HepG2 (cell line): Measurements from ENCODE around the gene ARHGAP4. TPM values are rescaled to one million over a fixed set of nuclear protein-coding genes. Genes with fewer than 3 reads are reported as not detected.

Experiments
- EP300 ChIP-seq, 3 experiments: sonication (generic) in 1 of 3; formaldehyde crosslinking in 1 of 3; IDR thresholded peaks; 2 replicates each; pipeline versions ENCODE4 v1.5.1 to v1.6.1; 2011 to 2020; ENCODE audit warnings: low read depth in 2 of 3, low read length in 2 of 3, borderline replicate concordance in 1 of 3, improper control_type of control experiment in 1 of 3, mild to moderate bottlenecking in 1 of 3, missing genetic modification reagents in 1 of 3, moderate library complexity in 1 of 3
- FOXC1 ChIP-seq: sonication (generic); formaldehyde crosslinking; IDR thresholded peaks from 2 replicates; pipeline ENCODE4 v1.8.0; 2022; ENCODE audit warnings: mild to moderate bottlenecking, missing genetic modification reagents, borderline replicate concordance
- MED8 ChIP-seq: sonication (generic); formaldehyde crosslinking; IDR thresholded peaks from 2 replicates; pipeline ENCODE4 v1.8.1; 2023; ENCODE audit warnings: mild to moderate bottlenecking, missing genetic modification reagents; ENCODE audit not compliant: insufficient replicate concordance
- NONO ChIP-seq, 2 experiments: fragments of 450-650 bp in 1 of 2; sonication (generic) in 1 of 2; formaldehyde crosslinking in 1 of 2; IDR thresholded peaks in 1 of 2; conservative IDR thresholded peaks in 1 of 2; 2 replicates each; pipeline versions ENCODE4 v1.6.1 to v1.8.0; 2017 to 2022; ENCODE audit warnings: mild to moderate bottlenecking in 1 of 2, missing genetic modification reagents in 1 of 2, moderate library complexity in 1 of 2
- NR2F1 ChIP-seq, 2 experiments: fragments of 450-650 bp in 1 of 2; formaldehyde crosslinking in 1 of 2; IDR thresholded peaks; 2 replicates each; pipeline versions ENCODE4 v1.5.0 to v1.6.1; 2016 to 2020; ENCODE audit warnings: mild to moderate bottlenecking in 1 of 2, missing compliant biosample characterization in 1 of 2, missing genetic modification reagents in 1 of 2, moderate library complexity in 1 of 2
- RARA ChIP-seq: IDR thresholded peaks from 2 replicates; pipeline ENCODE4 v1.6.1; 2016; ENCODE audit warnings: missing genetic modification reagents, missing compliant biosample characterization
- SP140L ChIP-seq: sonication (generic); formaldehyde crosslinking; IDR thresholded peaks from 2 replicates; pipeline ENCODE4 v1.4.0; 2020; ENCODE audit warnings: missing genetic modification reagents, borderline replicate concordance
- ZBTB38 ChIP-seq: sonication (generic); formaldehyde crosslinking; IDR thresholded peaks from 2 replicates; pipeline ENCODE4 v1.5.1; 2020; ENCODE audit warnings: mild to moderate bottlenecking, missing genetic modification reagents
- ZFX ChIP-seq: sonication (generic); formaldehyde crosslinking; IDR thresholded peaks from 2 replicates; pipeline ENCODE4 v1.4.0; 2020; ENCODE audit warnings: mild to moderate bottlenecking, low read depth, missing genetic modification reagents, moderate library complexity
- ZNF136 ChIP-seq: sonication (generic); formaldehyde crosslinking; IDR thresholded peaks from 2 replicates; pipeline ENCODE4 v1.8.1; 2022; ENCODE audit warnings: low read depth, mild to moderate bottlenecking, moderate library complexity, missing genetic modification reagents
- ZNF317 ChIP-seq: sonication (generic); formaldehyde crosslinking; IDR thresholded peaks from 2 replicates; pipeline ENCODE4 v1.5.0; 2020; ENCODE audit warnings: mild to moderate bottlenecking, missing genetic modification reagents
- ZNF550 ChIP-seq: sonication (generic); formaldehyde crosslinking; IDR thresholded peaks from 2 replicates; pipeline ENCODE4 v1.4.0; 2020; ENCODE audit warnings: mild to moderate bottlenecking, missing genetic modification reagents, borderline replicate concordance
- ZNF619 ChIP-seq: sonication (generic); formaldehyde crosslinking; IDR thresholded peaks from 2 replicates; pipeline ENCODE4 v1.4.0; 2020; ENCODE audit warnings: mild to moderate bottlenecking, missing genetic modification reagents
- ZNF746 ChIP-seq: sonication (generic); formaldehyde crosslinking; IDR thresholded peaks from 2 replicates; pipeline ENCODE4 v1.8.0; 2022; ENCODE audit warnings: mild to moderate bottlenecking, missing genetic modification reagents
- polyA plus RNA-seq, 8 experiments: library from polyadenylated mRNA; depleted of rRNA in 3 of 8; stranded (reverse) in 7 of 8; unstranded in 1 of 8; fragments of >200 nt; fragmentation: Illumina TruSeq in 4 of 8; extraction: Trizol in 4 of 8; gene quantifications; 2 replicates each; pipeline versions ENCODE4 v1.2.1 to v1.2.3, GENCODE V29; 2011 to 2016; ENCODE audit warnings: low read depth in 4 of 8, missing spikeins in 1 of 8, mixed read lengths in 1 of 8; ENCODE audit not compliant: insufficient read depth in 1 of 8
- total RNA-seq, 5 experiments: library from RNA; depleted of rRNA; stranded (reverse); fragments of >200 nt; fragmentation: Illumina TruSeq; extraction: Trizol; gene quantifications; 2 replicates each; pipeline ENCODE4 v1.2.3, GENCODE V29; 2016; ENCODE audit warnings: low read depth in 1 of 5
- TF ChIP-seq, protein P1 (sequence below): sonication (generic); formaldehyde crosslinking; IDR thresholded peaks from 2 replicates; pipeline ENCODE4 v1.4.0; 2020; ENCODE audit warnings: missing genetic modification reagents, borderline replicate concordance
- TF ChIP-seq, protein P2 (sequence below), 2 experiments: sonication (generic) in 1 of 2; formaldehyde crosslinking in 1 of 2; IDR thresholded peaks; 2 replicates each; pipeline versions ENCODE4 v1.5.1 to v1.6.1; 2011 to 2020; ENCODE audit warnings: borderline replicate concordance in 1 of 2, low read depth in 1 of 2, low read length in 1 of 2, mild to moderate bottlenecking in 1 of 2, missing genetic modification reagents in 1 of 2, moderate library complexity in 1 of 2
- TF ChIP-seq, protein P3 (sequence below), 2 experiments: IDR thresholded peaks; 2 replicates each; pipeline ENCODE4 v1.6.1; 2011 to 2012; ENCODE audit warnings: low read length in 2 of 2, borderline replicate concordance in 1 of 2, low read depth in 1 of 2, mild to moderate bottlenecking in 1 of 2, moderate library complexity in 1 of 2

ARHGAP4 gene
- total and polyA plus RNA-seq, 2 of the 13 experiments (the other 11 are each of a cell fraction or from before 2014, with no cell fraction given) = 0.57 to 0.64 TPM

DNA sequence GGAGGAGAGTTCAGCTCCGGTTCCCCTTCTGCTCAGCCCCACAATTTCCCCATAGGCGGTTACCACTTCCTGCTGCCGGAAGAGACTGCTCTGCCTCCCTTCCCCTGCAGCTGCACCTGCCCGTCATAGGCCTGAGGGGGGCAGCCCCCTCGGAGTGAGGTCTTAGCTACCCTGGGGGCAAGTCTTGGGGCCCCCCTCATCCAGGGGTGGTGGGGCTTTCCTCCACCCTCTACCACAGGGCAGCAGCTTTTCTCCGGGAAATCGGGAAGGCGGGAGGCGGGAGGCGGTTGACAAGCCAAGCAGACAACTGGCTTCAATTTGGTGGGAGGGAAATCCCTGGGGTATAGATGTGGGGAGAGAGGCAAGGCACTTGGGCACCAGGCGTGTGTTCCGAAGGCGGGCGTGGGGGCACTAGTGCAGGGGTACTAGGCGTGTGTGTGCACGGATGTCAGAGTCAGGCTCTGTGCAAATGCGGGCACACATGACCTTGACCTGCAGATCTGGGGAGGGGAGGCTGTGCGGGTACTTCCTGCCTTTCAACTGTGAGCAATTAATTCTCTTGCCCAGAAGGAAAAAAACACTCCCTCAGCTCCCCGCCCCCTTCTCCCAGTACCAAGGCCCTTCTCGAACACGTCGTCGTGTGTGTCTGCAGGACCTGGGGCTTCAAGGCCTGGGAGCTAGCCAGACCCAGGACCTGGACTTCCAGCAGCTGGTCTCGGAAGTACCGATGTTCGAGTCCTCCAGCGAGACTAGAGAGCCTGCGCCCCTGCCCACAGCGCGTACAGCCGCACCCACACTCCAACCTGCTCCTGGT lies 1.0 kb upstream of the ARHGAP4 start (continued):
- TF ChIP-seq NR2F1 (CRISPR knock-in tag; IDR thresholded peaks at IDR 0.05) (peak in 1 of 2 experiments; percentile 46; a peak in 3 of 4 replicates), ZNF317 (CRISPR knock-in tag) (no peak), ZNF136 (CRISPR knock-in tag) (no peak), MED8 (CRISPR knock-in tag) (no peak), ZBTB38 (CRISPR knock-in tag) (0 out of 2 replicates have a peak, but pooled peaks have one; percentile 18), ZNF746 (peak; percentile 30; the same call in 1 of the 2 replicates), ZNF550 (CRISPR knock-in tag) (no peak), ZNF619 (CRISPR knock-in tag) (no peak), FOXC1 (CRISPR knock-in tag) (no peak), NONO (IDR thresholded peaks at IDR 0.05) (no peak), NONO (CRISPR knock-in tag; conservative IDR thresholded peaks at IDR 0.05) (0 out of 2 replicates have a peak, but pooled peaks have one; percentile 16), SP140L (CRISPR knock-in tag) (no peak), RARA (CRISPR knock-in tag) (peak; percentile 86), EP300 (IDR thresholded peaks at IDR 0.05; ENCODE audit: low read depth in 2 of 2, low read length in 2 of 2) (peak in 1 of 2 experiments; percentile 52; a peak in 2 of 4 replicates), EP300 (CRISPR knock-in tag; IDR thresholded peaks at IDR 0.05; ENCODE audit: borderline replicate concordance) (no peak; the same call in 1 of the 2 replicates), ZFX (0 out of 2 replicates have a peak, but pooled peaks have one; percentile 40)
- TF ChIP-seq, protein P1, sequence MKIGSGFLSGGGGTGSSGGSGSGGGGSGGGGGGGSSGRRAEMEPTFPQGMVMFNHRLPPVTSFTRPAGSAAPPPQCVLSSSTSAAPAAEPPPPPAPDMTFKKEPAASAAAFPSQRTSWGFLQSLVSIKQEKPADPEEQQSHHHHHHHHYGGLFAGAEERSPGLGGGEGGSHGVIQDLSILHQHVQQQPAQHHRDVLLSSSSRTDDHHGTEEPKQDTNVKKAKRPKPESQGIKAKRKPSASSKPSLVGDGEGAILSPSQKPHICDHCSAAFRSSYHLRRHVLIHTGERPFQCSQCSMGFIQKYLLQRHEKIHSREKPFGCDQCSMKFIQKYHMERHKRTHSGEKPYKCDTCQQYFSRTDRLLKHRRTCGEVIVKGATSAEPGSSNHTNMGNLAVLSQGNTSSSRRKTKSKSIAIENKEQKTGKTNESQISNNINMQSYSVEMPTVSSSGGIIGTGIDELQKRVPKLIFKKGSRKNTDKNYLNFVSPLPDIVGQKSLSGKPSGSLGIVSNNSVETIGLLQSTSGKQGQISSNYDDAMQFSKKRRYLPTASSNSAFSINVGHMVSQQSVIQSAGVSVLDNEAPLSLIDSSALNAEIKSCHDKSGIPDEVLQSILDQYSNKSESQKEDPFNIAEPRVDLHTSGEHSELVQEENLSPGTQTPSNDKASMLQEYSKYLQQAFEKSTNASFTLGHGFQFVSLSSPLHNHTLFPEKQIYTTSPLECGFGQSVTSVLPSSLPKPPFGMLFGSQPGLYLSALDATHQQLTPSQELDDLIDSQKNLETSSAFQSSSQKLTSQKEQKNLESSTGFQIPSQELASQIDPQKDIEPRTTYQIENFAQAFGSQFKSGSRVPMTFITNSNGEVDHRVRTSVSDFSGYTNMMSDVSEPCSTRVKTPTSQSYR (CRISPR knock-in tag) = peak; percentile 40; the same call in 1 of the 2 replicates
- TF ChIP-seq, protein P2, sequence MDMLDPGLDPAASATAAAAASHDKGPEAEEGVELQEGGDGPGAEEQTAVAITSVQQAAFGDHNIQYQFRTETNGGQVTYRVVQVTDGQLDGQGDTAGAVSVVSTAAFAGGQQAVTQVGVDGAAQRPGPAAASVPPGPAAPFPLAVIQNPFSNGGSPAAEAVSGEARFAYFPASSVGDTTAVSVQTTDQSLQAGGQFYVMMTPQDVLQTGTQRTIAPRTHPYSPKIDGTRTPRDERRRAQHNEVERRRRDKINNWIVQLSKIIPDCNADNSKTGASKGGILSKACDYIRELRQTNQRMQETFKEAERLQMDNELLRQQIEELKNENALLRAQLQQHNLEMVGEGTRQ (IDR thresholded peaks at IDR 0.05; ENCODE audit: low read depth, low read length) = no peak
- TF ChIP-seq, protein P2 (CRISPR knock-in tag; IDR thresholded peaks at IDR 0.05; ENCODE audit: borderline replicate concordance) = no peak
- TF ChIP-seq, protein P3, sequence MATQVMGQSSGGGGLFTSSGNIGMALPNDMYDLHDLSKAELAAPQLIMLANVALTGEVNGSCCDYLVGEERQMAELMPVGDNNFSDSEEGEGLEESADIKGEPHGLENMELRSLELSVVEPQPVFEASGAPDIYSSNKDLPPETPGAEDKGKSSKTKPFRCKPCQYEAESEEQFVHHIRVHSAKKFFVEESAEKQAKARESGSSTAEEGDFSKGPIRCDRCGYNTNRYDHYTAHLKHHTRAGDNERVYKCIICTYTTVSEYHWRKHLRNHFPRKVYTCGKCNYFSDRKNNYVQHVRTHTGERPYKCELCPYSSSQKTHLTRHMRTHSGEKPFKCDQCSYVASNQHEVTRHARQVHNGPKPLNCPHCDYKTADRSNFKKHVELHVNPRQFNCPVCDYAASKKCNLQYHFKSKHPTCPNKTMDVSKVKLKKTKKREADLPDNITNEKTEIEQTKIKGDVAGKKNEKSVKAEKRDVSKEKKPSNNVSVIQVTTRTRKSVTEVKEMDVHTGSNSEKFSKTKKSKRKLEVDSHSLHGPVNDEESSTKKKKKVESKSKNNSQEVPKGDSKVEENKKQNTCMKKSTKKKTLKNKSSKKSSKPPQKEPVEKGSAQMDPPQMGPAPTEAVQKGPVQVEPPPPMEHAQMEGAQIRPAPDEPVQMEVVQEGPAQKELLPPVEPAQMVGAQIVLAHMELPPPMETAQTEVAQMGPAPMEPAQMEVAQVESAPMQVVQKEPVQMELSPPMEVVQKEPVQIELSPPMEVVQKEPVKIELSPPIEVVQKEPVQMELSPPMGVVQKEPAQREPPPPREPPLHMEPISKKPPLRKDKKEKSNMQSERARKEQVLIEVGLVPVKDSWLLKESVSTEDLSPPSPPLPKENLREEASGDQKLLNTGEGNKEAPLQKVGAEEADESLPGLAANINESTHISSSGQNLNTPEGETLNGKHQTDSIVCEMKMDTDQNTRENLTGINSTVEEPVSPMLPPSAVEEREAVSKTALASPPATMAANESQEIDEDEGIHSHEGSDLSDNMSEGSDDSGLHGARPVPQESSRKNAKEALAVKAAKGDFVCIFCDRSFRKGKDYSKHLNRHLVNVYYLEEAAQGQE (IDR thresholded peaks at IDR 0.05; ENCODE audit: borderline replicate concordance in 1 of 2, low read depth in 1 of 2, low read length in 2 of 2) = peak in 1 of 2 experiments; percentile 17; a peak in 1 of 4 replicates
